ENCODE measurements around the gene HTR4.
"Not testable (repeated sequence)": the region's sequence is repeated elsewhere in the genome, so short reads cannot be mapped to it uniquely, and the experiment has no call there.

The HTR4 gene

GRCh38 chr5:148599187-148599586 is 55.1 kb downstream of the HTR4 start:
- no peak for DNase-seq

GRCh38 chr5:148595697-148596096 is 58.6 kb downstream of the HTR4 start:
- no peak for DNase-seq

GRCh38 chr5:148586796-148587195 is 67.5 kb downstream of the HTR4 start:
- DNase-seq, result no peak

- DNase-seq, result no peak
Observed at GRCh38 chr5:148585988-148586387, 68.3 kb downstream of the HTR4 start.

- DNase-seq, result no peak
Observed at GRCh38 chr5:148584103-148584502, 70.2 kb downstream of the HTR4 start.

GRCh38 chr5:148583421-148583965 is 70.8 kb downstream of the HTR4 start:
- DNase-seq, result no peak

GRCh38 chr5:148574167-148574566 is 80.2 kb downstream of the HTR4 start:
- no peak for DNase-seq

GRCh38 chr5:148573374-148573773 is 81.0 kb downstream of the HTR4 start:
- no peak for DNase-seq

- DNase-seq, result no peak
Observed at GRCh38 chr5:148569948-148570347, 84.4 kb downstream of the HTR4 start.

- no peak for DNase-seq
Observed at GRCh38 chr5:148565148-148565547, 89.2 kb downstream of the HTR4 start.

- no peak for DNase-seq
Observed at GRCh38 chr5:148563021-148563420, 91.3 kb downstream of the HTR4 start.

GRCh38 chr5:148561801-148562311 is 92.5 kb downstream of the HTR4 start:
- DNase-seq, result no peak

- DNase-seq, result no peak
Observed at GRCh38 chr5:148559461-148559860, 94.9 kb downstream of the HTR4 start.

GRCh38 chr5:148558892-148559291 is 95.4 kb downstream of the HTR4 start:
- no peak for DNase-seq

GRCh38 chr5:148556835-148557234 is 97.5 kb downstream of the HTR4 start:
- DNase-seq, result no peak

GRCh38 chr5:148554621-148555020 is 99.7 kb downstream of the HTR4 start:
- no peak for DNase-seq

- no peak for DNase-seq
Observed at GRCh38 chr5:148543727-148544126, 110.6 kb downstream of the HTR4 start.

GRCh38 chr5:148542812-148543211 is 111.5 kb downstream of the HTR4 start:
- DNase-seq, result no peak

GRCh38 chr5:148541054-148541835 is 113.1 kb downstream of the HTR4 start:
- DNase-seq, result no peak

- no peak for DNase-seq
Observed at GRCh38 chr5:148540647-148541046, 113.7 kb downstream of the HTR4 start.

GRCh38 chr5:148539851-148540250 is 114.5 kb downstream of the HTR4 start:
- DNase-seq, result no peak

- no peak for DNase-seq
Observed at GRCh38 chr5:148535190-148535589, 119.1 kb downstream of the HTR4 start.

- DNase-seq, result no peak
Observed at GRCh38 chr5:148532969-148533670, 121.2 kb downstream of the HTR4 start.

- not testable (repeated sequence) for DNase-seq
Observed at GRCh38 chr5:148529450-148529849, 124.9 kb downstream of the HTR4 start.

All from bone marrow (tissue), 2 donors.